HCEC 1CT (cell line): ENCODE results near the gene SERPINB8.
"Not testable (repeated sequence)": the region's sequence is repeated elsewhere in the genome, so short reads cannot be mapped to it uniquely, and the experiment has no call there.

Experiments
- DNase-seq: peaks from one replicate; pipeline ENCODE4 v3.0.0-alpha.2; 2017

Gene SERPINB8

GRCh38 chr18:63969942-63970808 lies at the start of gene SERPINB8:
Gene SERPINB8, plus strand, starts transcription at chr18:63970081. Its CDS starts 8,228 bp downstream, at chr18:63978309.
- peak; percentile 93 for DNase-seq

- no peak for DNase-seq
These were observed 47.8 kb upstream of the SERPINB8 start for GRCh38 chr18:63922049-63922448.

GRCh38 chr18:63924551-63924950 lies 45.3 kb upstream of the SERPINB8 start:
- peak; percentile 21 for DNase-seq

- DNase-seq, result no peak
These were observed 41.5 kb upstream of the SERPINB8 start for GRCh38 chr18:63928331-63928730.

- not testable (repeated sequence) for DNase-seq
These were observed 40.5 kb upstream of the SERPINB8 start for GRCh38 chr18:63929369-63929768.

GRCh38 chr18:63930773-63931354 lies 39.0 kb upstream of the SERPINB8 start:
- DNase-seq, result no peak

GRCh38 chr18:63936156-63936931 lies 33.5 kb upstream of the SERPINB8 start:
- DNase-seq, result peak; percentile 74

- no peak for DNase-seq
These were observed 32.9 kb upstream of the SERPINB8 start for GRCh38 chr18:63936932-63937393.

- no peak for DNase-seq
These were observed 29.9 kb upstream of the SERPINB8 start for GRCh38 chr18:63940008-63940407.

GRCh38 chr18:63940543-63941050 lies 29.3 kb upstream of the SERPINB8 start:
- DNase-seq, result not testable (repeated sequence)

GRCh38 chr18:63947051-63947790 lies 22.7 kb upstream of the SERPINB8 start:
- DNase-seq, result peak; percentile 58

- no peak for DNase-seq
These were observed 20.7 kb upstream of the SERPINB8 start, which contains the start of gene HMSD for GRCh38 chr18:63949068-63949737. Gene HMSD, plus strand, starts transcription at chr18:63949301. Its CDS starts 4,155 bp downstream, at chr18:63953456.

GRCh38 chr18:63951302-63951705 lies 18.6 kb upstream of the SERPINB8 start:
- DNase-seq, result peak; percentile 67

- DNase-seq, result no peak
These were observed 16.1 kb upstream of the SERPINB8 start for GRCh38 chr18:63953811-63954210.

GRCh38 chr18:63956755-63957154 lies 13.1 kb upstream of the SERPINB8 start:
- peak; percentile 73 for DNase-seq

GRCh38 chr18:63960891-63961290 lies 9.0 kb upstream of the SERPINB8 start:
- no peak for DNase-seq

- peak; percentile 49 for DNase-seq
These were observed 8.4 kb upstream of the SERPINB8 start for GRCh38 chr18:63961435-63961980.

- peak; percentile 30 for DNase-seq
These were observed 7.7 kb upstream of the SERPINB8 start for GRCh38 chr18:63962137-63962536.

GRCh38 chr18:63963615-63964256 lies 6.1 kb upstream of the SERPINB8 start:
- peak; percentile 64 for DNase-seq

- no peak for DNase-seq
These were observed 5.0 kb upstream of the SERPINB8 start for GRCh38 chr18:63964908-63965307.
